Natural killer cell (primary cell): ENCODE measurements around the gene ACBD4. TPM values are rescaled to one million over a fixed set of nuclear protein-coding genes. Genes with fewer than 3 reads are reported as not detected.
A peak's percentile ranks its signal among the peaks of the same experiment; 100 is the strongest.

Experiments used
- ATAC-seq, 3 donors: fragments of 150-1000 bp in 2 of 3; fragments of 200-7000 bp in 1 of 3; cut with Tn5 transposase; 1 replicate in 1 of 3; 2 replicates in 2 of 3; pipeline ENCODE4 v1.10.0; 2021; ENCODE audit warnings: mild to moderate bottlenecking in 2 of 3, moderate library complexity in 2 of 3
- DNase-seq, 2 donors: peaks; one replicate each; pipeline versions ENCODE4 v3.0.0 to v3.0.0-alpha.2; 2013 to 2021; ENCODE audit warnings: mixed read lengths in 1 of 2
- H3K27ac ChIP-seq: one replicate; pipeline ENCODE4 v1.5.1; 2013; ENCODE audit warnings: mild to moderate bottlenecking, low read length
- H3K27me3 ChIP-seq: one replicate; pipeline ENCODE4 v1.6.1; 2013; ENCODE audit warnings: low read length; ENCODE audit not compliant: control insufficient read depth, insufficient read depth
- H3K36me3 ChIP-seq: one replicate; pipeline ENCODE4 v1.6.1; 2013; ENCODE audit warnings: low read length; ENCODE audit not compliant: control insufficient read depth, insufficient read depth
- H3K4me1 ChIP-seq: one replicate; pipeline ENCODE4 v1.6.1; 2013; ENCODE audit warnings: low read length; ENCODE audit not compliant: control insufficient read depth, insufficient read depth
- H3K4me3 ChIP-seq: one replicate; pipeline ENCODE4 v1.5.1; 2013; ENCODE audit warnings: low read length
- H3K9me3 ChIP-seq: one replicate; pipeline ENCODE4 v1.6.1; 2013; ENCODE audit warnings: low read length; ENCODE audit not compliant: control insufficient read depth, insufficient read depth
- H3K27ac Mint-ChIP-seq, 2 donors: one replicate each; pipeline ENCODE4 v1.8.0; 2022; ENCODE audit warnings: mild to moderate bottlenecking in 2 of 2, mixed read lengths in 2 of 2, moderate library complexity in 1 of 2
- H3K27me3 Mint-ChIP-seq, 2 donors: one replicate each; pipeline ENCODE4 v1.8.0; 2022; ENCODE audit warnings: low read depth in 2 of 2, mixed read lengths in 2 of 2
- H3K36me3 Mint-ChIP-seq: one replicate; pipeline ENCODE4 v1.8.0; 2022; ENCODE audit warnings: mixed read lengths
- H3K4me1 Mint-ChIP-seq, 2 donors: one replicate each; pipeline ENCODE4 v1.8.0; 2022; ENCODE audit warnings: mixed read lengths in 2 of 2
- H3K4me3 Mint-ChIP-seq: one replicate; pipeline ENCODE4 v1.8.0; 2022; ENCODE audit warnings: mild to moderate bottlenecking, moderate library complexity, mixed read lengths
- H3K9me3 Mint-ChIP-seq, 2 donors: one replicate each; pipeline ENCODE4 v1.8.0; 2022; ENCODE audit warnings: mixed read lengths in 2 of 2
- WGBS: methylation state at CpG from one replicate; pipeline ENCODE4 v1.1.7; 2013; ENCODE audit warnings: missing lambda C conversion rate; ENCODE audit not compliant: insufficient coverage; 5-methylcytosine and 5-hydroxymethylcytosine counted together
- intact Hi-C: fragments of 100-400 bp; cut with micrococcal nuclease; formaldehyde crosslinking; loops from one replicate; pipeline ENCODE4 v1.14.2; 2022
- total RNA-seq, 4 donors: library from RNA; stranded (reverse); fragments of 120-200 nt in 1 of 4; gene quantifications; one replicate each; pipeline versions ENCODE4 v1.2.3 to v1.2.4, GENCODE V29; 2013 to 2022
- TF ChIP-seq, protein P1 (sequence below): fragments of 200-600 bp; IDR thresholded peaks from one replicate; pipeline ENCODE4 v1.8.0; 2022; ENCODE audit warnings: antibody characterized with exemption

ACBD4 gene
- total RNA-seq, 3 donors from 2014 or later (not counting 1 experiment from before 2014, with no cell fraction given), result 12.0 to 15.9 (median 14.2) TPM

GRCh38 chr17:45130681-45131615 is 4.5 kb upstream of the ACBD4 start:
- Histone ChIP-seq H3K4me3 (no peak overlapping the region), H3K36me3 (no peaks in the 10 kb centered on the region), H3K27ac (no peak overlapping the region), H3K9me3 (no peaks in the 10 kb centered on the region), H3K4me1 (peaks cover 24% of the 10 kb centered on the region), H3K27me3 (no peaks in the 10 kb centered on the region)
- WGBS, result 85% methylated on average over 17 of the region's 17 CpGs
- H3K36me3 Mint-ChIP-seq, result no peaks in the 10 kb centered on the region
- TF ChIP-seq, protein P1, sequence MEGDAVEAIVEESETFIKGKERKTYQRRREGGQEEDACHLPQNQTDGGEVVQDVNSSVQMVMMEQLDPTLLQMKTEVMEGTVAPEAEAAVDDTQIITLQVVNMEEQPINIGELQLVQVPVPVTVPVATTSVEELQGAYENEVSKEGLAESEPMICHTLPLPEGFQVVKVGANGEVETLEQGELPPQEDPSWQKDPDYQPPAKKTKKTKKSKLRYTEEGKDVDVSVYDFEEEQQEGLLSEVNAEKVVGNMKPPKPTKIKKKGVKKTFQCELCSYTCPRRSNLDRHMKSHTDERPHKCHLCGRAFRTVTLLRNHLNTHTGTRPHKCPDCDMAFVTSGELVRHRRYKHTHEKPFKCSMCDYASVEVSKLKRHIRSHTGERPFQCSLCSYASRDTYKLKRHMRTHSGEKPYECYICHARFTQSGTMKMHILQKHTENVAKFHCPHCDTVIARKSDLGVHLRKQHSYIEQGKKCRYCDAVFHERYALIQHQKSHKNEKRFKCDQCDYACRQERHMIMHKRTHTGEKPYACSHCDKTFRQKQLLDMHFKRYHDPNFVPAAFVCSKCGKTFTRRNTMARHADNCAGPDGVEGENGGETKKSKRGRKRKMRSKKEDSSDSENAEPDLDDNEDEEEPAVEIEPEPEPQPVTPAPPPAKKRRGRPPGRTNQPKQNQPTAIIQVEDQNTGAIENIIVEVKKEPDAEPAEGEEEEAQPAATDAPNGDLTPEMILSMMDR, result no peak
- H3K4me1 Mint-ChIP-seq, result peaks cover 10 to 14% of the 10 kb centered on the region in 2 donors
- H3K27ac Mint-ChIP-seq, result peak overlapping the region in 1 of 2 donors; percentile 88
- H3K9me3 Mint-ChIP-seq, result no peaks in the 10 kb centered on the region
- intact Hi-C loops, result no loop called here
- peak overlapping the region; percentile 35 for H3K4me3 Mint-ChIP-seq
- H3K27me3 Mint-ChIP-seq, result peaks cover 0 to 3% of the 10 kb centered on the region in 2 donors
- ATAC-seq (no peak), DNase-seq (no peak)

GRCh38 chr17:45131616-45132319 is 3.7 kb upstream of the ACBD4 start:
- Mint-ChIP-seq H3K27me3 (peaks cover 0 to 3% of the 10 kb centered on the region in 2 donors), H3K4me1 (peaks cover 12 to 20% of the 10 kb centered on the region in 2 donors), H3K36me3 (no peaks in the 10 kb centered on the region), H3K9me3 (no peaks in the 10 kb centered on the region), H3K27ac (peak overlapping the region in 1 of 2 donors; percentile 88), H3K4me3 (peak overlapping the region; percentile 72)
- Histone ChIP-seq H3K9me3 (no peaks in the 10 kb centered on the region), H3K36me3 (no peaks in the 10 kb centered on the region), H3K27me3 (no peaks in the 10 kb centered on the region), H3K4me3 (peak overlapping the region; percentile 50), H3K27ac (no peak overlapping the region), H3K4me1 (peaks cover 32% of the 10 kb centered on the region)
- WGBS, result 10% methylated on average over 46 of the region's 46 CpGs
- peak; percentile 56 to 63 for DNase-seq
- no peak for ATAC-seq
- intact Hi-C loops, result loop anchor here (2.0 kb wide), 2 partner anchors 71 to 357 kb away; partner anchors contain the start of gene NMT1
- TF ChIP-seq, protein P1, result peak; percentile 99

GRCh38 chr17:45132320-45132571 is 3.2 kb upstream of the ACBD4 start, which contains the start of gene PLCD3:
PLCD3 (minus strand) TSS chr17:45132515; CDS start chr17:45132410, 105 bp downstream.
- intact Hi-C loops, result loop anchor here (2.0 kb wide), 2 partner anchors 71 to 357 kb away; partner anchors contain the start of gene NMT1
- H3K4me3 Mint-ChIP-seq, result peak within 1 kb of the TSS; percentile 92
- peaks cover 33% of the 10 kb centered on the region for H3K4me1 ChIP-seq
- no peaks in the 10 kb centered on the region for H3K9me3 Mint-ChIP-seq
- TF ChIP-seq, protein P1, result no peak
- no peaks in the 10 kb centered on the region for H3K36me3 ChIP-seq
- H3K36me3 Mint-ChIP-seq, result no peaks in the 10 kb centered on the region
- DNase-seq (no peak), ATAC-seq (no peak)
- peaks cover 12 to 20% of the 10 kb centered on the region in 2 donors for H3K4me1 Mint-ChIP-seq
- no peaks in the 10 kb centered on the region for H3K9me3 ChIP-seq
- 0% methylated on average over 35 of the region's 36 CpGs for WGBS
- peak within 1 kb of the TSS; percentile 91 for H3K27ac ChIP-seq
- no peaks in the 10 kb centered on the region for H3K27me3 ChIP-seq
- peak within 1 kb of the TSS; percentile 71 for H3K4me3 ChIP-seq
- H3K27me3 Mint-ChIP-seq, result peaks cover 0 to 3% of the 10 kb centered on the region in 2 donors
- H3K27ac Mint-ChIP-seq, result peak within 1 kb of the TSS; percentile 82 to 88
